Endothelial cell (in vitro differentiated cells): ENCODE results near the gene PRKCZ. TPM values are rescaled to one million over a fixed set of nuclear protein-coding genes. Genes with fewer than 3 reads are reported as not detected.
A peak's percentile ranks its signal among the peaks of the same experiment; 100 is the strongest.

Source experiments
- DNase-seq: peaks from one replicate; pipeline ENCODE4 v3.0.0; 2021; ENCODE audit warnings: low spot score
- H3K27ac Mint-ChIP-seq: one replicate; pipeline ENCODE4 v1.8.0; 2021; ENCODE audit warnings: mixed read lengths, inconsistent platforms; ENCODE audit not compliant: unreplicated experiment
- H3K27me3 Mint-ChIP-seq: one replicate; pipeline ENCODE4 v1.8.0; 2021; ENCODE audit warnings: mild to moderate bottlenecking, moderate library complexity, mixed read lengths, inconsistent platforms; ENCODE audit not compliant: unreplicated experiment
- H3K36me3 Mint-ChIP-seq: one replicate; pipeline ENCODE4 v1.8.0; 2021; ENCODE audit warnings: mild to moderate bottlenecking, low read depth, mixed read lengths, inconsistent platforms; ENCODE audit not compliant: unreplicated experiment
- H3K4me1 Mint-ChIP-seq: one replicate; pipeline ENCODE4 v1.8.0; 2021; ENCODE audit warnings: mild to moderate bottlenecking, mixed read lengths, inconsistent platforms; ENCODE audit not compliant: unreplicated experiment
- H3K4me3 Mint-ChIP-seq: one replicate; pipeline ENCODE4 v1.8.0; 2021; ENCODE audit warnings: mild to moderate bottlenecking, mixed read lengths, inconsistent platforms; ENCODE audit not compliant: unreplicated experiment
- H3K9me3 Mint-ChIP-seq: one replicate; pipeline ENCODE4 v1.8.0; 2021; ENCODE audit warnings: mixed read lengths, inconsistent platforms; ENCODE audit not compliant: unreplicated experiment
- CTCF ChIP-seq: fragments of 200-600 bp; sonication (generic); IDR thresholded peaks from one replicate; pipeline ENCODE4 v1.5.0; 2021; ENCODE audit warnings: antibody characterized with exemption; ENCODE audit not compliant: unreplicated experiment
- total RNA-seq: library from RNA; stranded (reverse); fragmentation: NEBNext Ultra II Directional; extraction: Animal tissue kit (Norgen Biotek cat#: 25700); gene quantifications from one replicate; pipeline ENCODE4 v1.2.1, GENCODE V29; 2021; ENCODE audit not compliant: unreplicated experiment

Gene PRKCZ
- total RNA-seq, 1 donor from 2014 or later = 23.1 TPM

DNA sequence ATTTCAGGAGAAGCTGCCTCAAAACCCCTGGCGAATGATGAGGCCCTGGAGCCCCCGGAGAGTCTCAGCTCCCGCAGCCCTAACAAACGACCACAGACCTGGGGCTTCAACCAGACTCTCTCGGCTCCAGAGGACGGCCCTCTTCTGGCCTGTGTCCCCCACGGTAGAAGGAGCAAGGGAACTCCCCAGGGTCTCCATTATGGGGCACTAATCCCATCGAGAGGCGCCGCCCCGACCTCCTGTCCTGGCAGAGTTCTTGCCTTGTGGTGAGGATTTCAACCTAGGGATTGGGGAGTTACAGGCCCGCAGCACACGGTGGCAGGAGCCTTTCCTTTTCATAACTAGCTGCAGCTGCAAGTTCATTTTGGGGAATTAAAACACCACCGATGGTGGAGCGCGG is 138.1 kb downstream of the PRKCZ start:
- TF ChIP-seq CTCF = no peak
- no peak overlapping the region for H3K4me3 Mint-ChIP-seq

DNA sequence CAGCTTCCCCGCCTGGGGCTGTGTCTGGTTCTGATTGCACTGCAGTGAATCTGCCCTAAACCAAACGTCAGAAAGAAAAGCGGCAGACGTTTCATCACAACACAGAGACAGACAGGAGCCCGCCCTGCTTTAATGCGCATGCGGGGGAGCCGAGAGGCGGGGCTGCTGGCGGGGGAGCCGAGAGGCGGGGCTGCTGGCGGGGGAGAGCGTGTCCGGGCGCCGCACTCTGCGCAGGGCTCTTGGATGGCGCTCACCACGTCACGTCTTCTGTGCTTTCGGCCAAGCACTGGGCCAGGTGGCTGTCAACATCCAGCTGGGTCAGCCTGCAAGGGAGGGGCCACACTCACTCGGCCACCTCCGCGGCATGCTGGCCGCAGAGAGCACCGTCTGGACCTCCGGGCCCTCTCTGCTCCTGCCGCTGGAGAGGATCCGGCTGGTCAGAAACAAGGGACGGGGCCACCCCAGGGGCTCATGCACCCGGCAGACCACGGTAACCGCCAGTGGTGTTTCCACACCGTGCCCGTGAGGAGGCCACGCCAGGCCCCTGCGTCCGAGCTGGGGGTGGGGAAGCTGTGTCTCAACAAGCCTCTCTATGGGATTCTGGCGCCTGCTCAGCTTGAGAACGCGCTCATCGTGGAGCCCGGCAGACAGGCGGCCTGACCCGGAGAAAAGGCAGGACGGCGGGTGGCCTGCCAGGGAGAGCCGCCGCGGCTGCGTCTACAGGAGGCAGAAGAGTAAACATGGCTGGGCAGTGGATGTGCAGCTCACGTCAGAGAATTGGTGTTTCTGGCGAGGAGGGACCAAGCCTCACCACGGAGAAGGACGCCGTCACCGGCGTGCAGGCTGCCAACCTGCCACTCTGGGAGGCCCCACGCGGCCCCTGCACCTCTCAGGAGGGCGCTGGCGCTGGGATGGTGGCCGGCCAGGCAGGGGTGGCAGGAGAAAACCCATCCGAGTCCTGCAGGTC is 139.5 kb downstream of the PRKCZ start:
- peaks cover 4% of the 10 kb centered on the region for H3K4me1 Mint-ChIP-seq
- H3K4me3 Mint-ChIP-seq = no peak overlapping the region
- no peak for TF ChIP-seq CTCF
- H3K27me3 Mint-ChIP-seq = peaks cover 5% of the 10 kb centered on the region
- peak; percentile 86 for DNase-seq
- H3K36me3 Mint-ChIP-seq = peaks cover 8% of the 10 kb centered on the region
- H3K27ac Mint-ChIP-seq = no peak overlapping the region
- no peaks in the 10 kb centered on the region for H3K9me3 Mint-ChIP-seq

More for the DNA sequence above, 138.1 kb downstream of the PRKCZ start:
- H3K27me3 Mint-ChIP-seq = peaks cover 5% of the 10 kb centered on the region
- no peaks in the 10 kb centered on the region for H3K9me3 Mint-ChIP-seq
- no peak for DNase-seq
- peaks cover 12% of the 10 kb centered on the region for H3K36me3 Mint-ChIP-seq
- no peak overlapping the region for H3K27ac Mint-ChIP-seq
- peaks cover 4% of the 10 kb centered on the region for H3K4me1 Mint-ChIP-seq

DNA sequence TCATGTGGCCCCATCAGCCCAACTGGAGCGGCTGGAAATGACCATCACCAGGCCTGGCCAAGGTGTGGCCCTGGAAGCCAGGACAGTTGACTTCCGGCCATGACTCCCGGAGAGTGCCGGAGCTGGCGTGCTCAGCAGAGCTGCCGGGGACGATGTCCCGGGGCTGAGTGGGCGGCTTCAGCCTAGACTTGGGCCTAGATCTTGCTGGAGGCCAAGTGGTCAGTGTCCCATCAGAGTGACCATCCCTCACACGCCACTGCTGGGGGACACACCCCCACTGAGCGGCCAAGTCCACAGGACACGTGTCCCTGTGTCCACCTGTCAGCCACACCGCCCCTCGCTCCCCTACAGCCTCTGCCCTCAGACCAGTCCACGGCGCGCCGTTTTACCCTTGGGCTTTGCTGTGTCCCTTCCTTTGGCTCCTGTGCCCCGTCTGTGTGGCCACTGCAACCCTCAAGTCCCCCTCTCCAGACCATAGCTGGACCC is 140.3 kb downstream of the PRKCZ start:
- peaks cover 2% of the 10 kb centered on the region for H3K4me1 Mint-ChIP-seq
- no peak for DNase-seq
- peaks cover 5% of the 10 kb centered on the region for H3K36me3 Mint-ChIP-seq
- TF ChIP-seq CTCF = no peak
- H3K9me3 Mint-ChIP-seq = no peaks in the 10 kb centered on the region
- H3K4me3 Mint-ChIP-seq = no peak overlapping the region
- no peak overlapping the region for H3K27ac Mint-ChIP-seq
- peaks cover 5% of the 10 kb centered on the region for H3K27me3 Mint-ChIP-seq

DNA sequence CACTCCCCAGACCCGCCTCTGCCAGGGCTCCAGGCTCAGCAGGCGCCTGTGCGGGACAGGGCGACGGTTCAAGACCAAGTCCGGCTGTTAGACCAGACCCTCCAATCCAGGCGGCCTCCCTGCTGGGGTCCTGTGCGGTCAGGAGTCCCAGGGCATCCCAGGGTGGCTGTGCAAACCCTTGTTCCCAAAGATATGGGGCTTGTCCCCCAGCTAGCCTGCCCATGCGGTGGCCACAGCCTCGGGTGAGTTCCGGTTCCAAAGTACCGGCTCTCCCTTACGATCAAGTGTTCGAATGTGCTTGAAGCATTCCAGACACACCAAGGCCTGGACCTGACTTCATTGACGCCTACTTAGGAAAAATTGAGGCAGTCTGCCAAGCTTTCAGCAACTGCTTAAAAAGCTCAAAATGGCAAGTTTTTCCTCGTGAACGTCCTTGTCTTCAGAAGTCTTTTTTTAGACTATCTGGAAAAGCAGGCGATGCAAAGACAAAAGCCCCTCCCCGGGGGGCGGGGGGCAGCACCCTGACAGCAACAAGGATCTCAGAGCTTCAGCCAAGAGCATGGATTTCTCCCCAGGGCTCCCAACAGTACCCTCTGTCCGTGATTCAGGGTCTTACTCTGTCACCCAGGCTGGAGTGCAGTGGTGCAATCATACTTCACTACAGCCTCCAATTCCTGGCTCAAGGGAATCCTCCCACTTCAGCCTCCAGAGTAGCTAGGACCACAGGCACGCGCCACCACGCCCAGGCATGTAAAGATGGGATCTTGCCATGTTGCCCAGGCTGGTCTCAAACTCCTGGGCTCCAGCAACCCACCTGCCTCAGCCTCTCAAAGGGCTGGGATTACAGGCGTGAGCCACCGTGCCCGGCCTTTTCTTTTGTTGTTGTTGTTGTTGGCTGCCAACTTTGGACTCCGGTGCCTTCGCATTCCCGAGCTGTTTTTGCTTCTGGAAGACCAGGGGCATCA is 142.1 kb downstream of the PRKCZ start:
- TF ChIP-seq CTCF = no peak
- no peaks in the 10 kb centered on the region for H3K9me3 Mint-ChIP-seq
- H3K27ac Mint-ChIP-seq = no peak overlapping the region
- no peak for DNase-seq
- peaks cover 5% of the 10 kb centered on the region for H3K27me3 Mint-ChIP-seq
- peak overlapping the region; percentile 19 for H3K4me3 Mint-ChIP-seq
- H3K36me3 Mint-ChIP-seq = peaks cover 3% of the 10 kb centered on the region
- no peaks in the 10 kb centered on the region for H3K4me1 Mint-ChIP-seq
